Tibial nerve (tissue), 4 donors: ENCODE results near the gene IFIH1. TPM values are rescaled to one million over a fixed set of nuclear protein-coding genes. Genes with fewer than 3 reads are reported as not detected.

Source experiments
- DNase-seq, 2 donors: peaks; one replicate each; pipeline ENCODE4 v3.0.0-alpha.2; 2019; ENCODE audit warnings: low spot score in 2 of 2
- H3K27ac ChIP-seq, 4 donors: fragments of 200-600 bp; sonication (generic) in 3 of 4; one replicate each; pipeline ENCODE4 v1.5.1; 2017 to 2019; ENCODE audit warnings: mild to moderate bottlenecking in 1 of 4
- H3K27me3 ChIP-seq, 2 donors: fragments of 200-600 bp; sonication (generic) in 1 of 2; one replicate each; pipeline versions ENCODE4 v1.5.1 to v1.6.0; 2017 to 2019
- H3K36me3 ChIP-seq, 3 donors: fragments of 200-600 bp; sonication (generic); one replicate each; pipeline ENCODE4 v1.5.1; 2018 to 2019
- H3K4me1 ChIP-seq, 4 donors: fragments of 200-600 bp; sonication (generic) in 3 of 4; one replicate each; pipeline ENCODE4 v1.5.1; 2017 to 2019
- H3K4me3 ChIP-seq, 4 donors: fragments of 200-600 bp; sonication (generic) in 3 of 4; one replicate each; pipeline ENCODE4 v1.5.1; 2017 to 2019; ENCODE audit warnings: mild to moderate bottlenecking in 1 of 4, moderate library complexity in 1 of 4
- H3K9me3 ChIP-seq, 4 donors: fragments of 200-600 bp; sonication (generic) in 3 of 4; one replicate each; pipeline ENCODE4 v1.5.1; 2017 to 2019
- EP300 ChIP-seq, 2 donors: sonication (generic); formaldehyde crosslinking; IDR thresholded peaks; one replicate each; pipeline ENCODE4 v1.6.1; 2017; ENCODE audit warnings: antibody characterized with exemption in 2 of 2, mild to moderate bottlenecking in 1 of 2
- POLR2A ChIP-seq, 2 donors: fragments of 450-650 bp; IDR thresholded peaks; one replicate each; pipeline ENCODE4 v1.6.1; 2017; ENCODE audit warnings: antibody characterized with exemption in 2 of 2, mild to moderate bottlenecking in 2 of 2, moderate library complexity in 2 of 2
- WGBS, 2 donors: methylation state at CpG; one replicate each; pipeline ENCODE4 v1.1.5; 2018; 5-methylcytosine and 5-hydroxymethylcytosine counted together
- total RNA-seq, 4 donors: library from RNA; depleted of rRNA; stranded (reverse); fragments of >200 nt; gene quantifications; one replicate each; pipeline ENCODE4 v1.1.0, GENCODE V29; 2016
- TF ChIP-seq, protein P1 (sequence below), 5 experiments: fragments of 200-600 bp in 3 of 5; fragments of 450-650 bp in 2 of 5; sonication (generic) in 3 of 5; IDR thresholded peaks; one replicate each; pipeline ENCODE4 v1.5.1; 2016 to 2019; ENCODE audit warnings: antibody characterized with exemption in 5 of 5, mild to moderate bottlenecking in 3 of 5, moderate library complexity in 2 of 5

The IFIH1 gene
- total RNA-seq, 4 donors from 2014 or later: 12.5 to 13.2 (median 12.8) TPM

DNA sequence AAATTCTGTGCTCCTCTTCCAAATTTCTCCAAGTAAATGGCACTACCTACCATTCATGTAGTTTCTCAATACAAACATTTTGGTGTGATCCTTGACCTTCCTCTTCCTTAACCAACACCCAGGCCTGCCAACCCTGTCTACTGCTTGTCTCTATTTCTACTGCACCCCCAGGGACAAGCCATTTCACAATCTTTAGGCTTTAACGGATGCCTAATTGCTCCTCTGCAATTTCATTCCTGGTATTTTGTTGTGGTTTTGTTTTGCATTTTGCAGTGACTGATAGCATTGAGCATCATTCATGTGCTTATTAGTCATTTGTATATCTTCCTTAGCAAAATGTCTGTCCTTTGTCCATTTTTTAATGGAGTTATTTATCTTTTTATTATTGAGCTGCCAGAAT, 85.3 kb downstream of the IFIH1 start:
- no peaks in the 10 kb centered on the region for H3K27me3 ChIP-seq
- H3K9me3 ChIP-seq: peaks cover 0 to 12% (median 0%) of the 10 kb centered on the region in 4 donors
- H3K4me1 ChIP-seq: peaks cover 0 to 9% (median 0%) of the 10 kb centered on the region in 4 donors
- no peak for TF ChIP-seq POLR2A (IDR thresholded peaks at IDR 0.05)
- peak in 1 of 2 donors; percentile 27 for TF ChIP-seq EP300 (IDR thresholded peaks at IDR 0.05)
- TF ChIP-seq, protein P1, sequence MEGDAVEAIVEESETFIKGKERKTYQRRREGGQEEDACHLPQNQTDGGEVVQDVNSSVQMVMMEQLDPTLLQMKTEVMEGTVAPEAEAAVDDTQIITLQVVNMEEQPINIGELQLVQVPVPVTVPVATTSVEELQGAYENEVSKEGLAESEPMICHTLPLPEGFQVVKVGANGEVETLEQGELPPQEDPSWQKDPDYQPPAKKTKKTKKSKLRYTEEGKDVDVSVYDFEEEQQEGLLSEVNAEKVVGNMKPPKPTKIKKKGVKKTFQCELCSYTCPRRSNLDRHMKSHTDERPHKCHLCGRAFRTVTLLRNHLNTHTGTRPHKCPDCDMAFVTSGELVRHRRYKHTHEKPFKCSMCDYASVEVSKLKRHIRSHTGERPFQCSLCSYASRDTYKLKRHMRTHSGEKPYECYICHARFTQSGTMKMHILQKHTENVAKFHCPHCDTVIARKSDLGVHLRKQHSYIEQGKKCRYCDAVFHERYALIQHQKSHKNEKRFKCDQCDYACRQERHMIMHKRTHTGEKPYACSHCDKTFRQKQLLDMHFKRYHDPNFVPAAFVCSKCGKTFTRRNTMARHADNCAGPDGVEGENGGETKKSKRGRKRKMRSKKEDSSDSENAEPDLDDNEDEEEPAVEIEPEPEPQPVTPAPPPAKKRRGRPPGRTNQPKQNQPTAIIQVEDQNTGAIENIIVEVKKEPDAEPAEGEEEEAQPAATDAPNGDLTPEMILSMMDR (IDR thresholded peaks at IDR 0.05): no peak
- no peak overlapping the region for H3K27ac ChIP-seq
- no peak overlapping the region for H3K4me3 ChIP-seq
- peak in 1 of 2 donors; percentile 23 for DNase-seq
- 21 to 27% methylated on average over 1 of the region's 1 CpG for WGBS, 2 donors
- no peaks in the 10 kb centered on the region for H3K36me3 ChIP-seq

DNA sequence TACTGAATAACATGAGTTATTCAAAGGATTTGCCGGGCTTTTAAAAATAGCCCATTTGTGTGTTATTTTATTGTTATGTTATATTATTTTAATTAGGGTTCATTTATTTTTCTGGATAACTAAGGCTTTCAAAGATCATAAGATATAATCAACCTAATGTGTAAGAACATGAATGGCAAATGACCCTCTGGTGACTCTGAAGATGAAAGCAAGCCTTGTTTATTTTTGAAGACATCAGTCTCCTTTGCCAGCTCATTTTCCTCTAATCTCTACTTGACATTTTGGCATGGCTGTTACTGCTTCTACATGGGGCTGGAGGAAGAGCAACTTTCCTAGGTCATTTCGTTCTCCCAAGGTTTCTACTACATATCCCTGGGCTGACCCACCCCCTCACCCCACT, 85.8 kb downstream of the IFIH1 start:
- 27 to 37% methylated on average over 2 of the region's 2 CpGs for WGBS, 2 donors

DNA sequence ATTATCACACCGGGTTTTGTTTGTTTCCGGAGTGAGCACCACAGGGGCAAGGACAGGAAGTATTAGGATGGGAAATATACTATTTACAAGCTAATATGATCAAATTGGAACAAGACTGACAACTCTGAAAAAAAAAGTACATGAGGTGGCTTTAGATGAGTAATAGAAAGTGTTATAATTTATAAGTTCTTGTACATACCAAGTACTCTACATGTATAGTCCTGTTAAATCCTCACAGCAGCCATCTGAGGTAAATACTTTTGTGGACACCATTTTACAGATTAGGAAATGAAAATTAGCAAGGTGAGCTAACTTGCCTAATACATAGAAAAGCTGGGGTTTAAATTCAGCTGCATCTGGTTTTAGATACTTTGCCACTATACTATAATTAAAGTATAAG, 86.5 kb downstream of the IFIH1 start:
- H3K27ac ChIP-seq: no peak overlapping the region
- no peak overlapping the region for H3K4me3 ChIP-seq
- H3K36me3 ChIP-seq: no peaks in the 10 kb centered on the region
- TF ChIP-seq POLR2A (IDR thresholded peaks at IDR 0.05): no peak
- no peak for TF ChIP-seq EP300 (IDR thresholded peaks at IDR 0.05)
- TF ChIP-seq, protein P1 (IDR thresholded peaks at IDR 0.05): no peak
- H3K4me1 ChIP-seq: peaks cover 0 to 9% (median 0%) of the 10 kb centered on the region in 4 donors
- 80 to 82% methylated on average over 2 of the region's 2 CpGs for WGBS, 2 donors
- H3K27me3 ChIP-seq: no peaks in the 10 kb centered on the region
- no peak for DNase-seq
- peaks cover 0 to 12% (median 0%) of the 10 kb centered on the region in 4 donors for H3K9me3 ChIP-seq

More for the DNA sequence above, 85.8 kb downstream of the IFIH1 start:
- Histone ChIP-seq H3K4me3 (no peak overlapping the region), H3K27me3 (no peaks in the 10 kb centered on the region), H3K9me3 (peaks cover 0 to 12% (median 0%) of the 10 kb centered on the region in 4 donors), H3K36me3 (no peaks in the 10 kb centered on the region), H3K4me1 (peaks cover 0 to 9% (median 0%) of the 10 kb centered on the region in 4 donors), H3K27ac (no peak overlapping the region)
- TF ChIP-seq, protein P1 (IDR thresholded peaks at IDR 0.05): no peak
- no peak for TF ChIP-seq EP300 (IDR thresholded peaks at IDR 0.05)
- no peak for TF ChIP-seq POLR2A (IDR thresholded peaks at IDR 0.05)
- DNase-seq: no peak

DNA sequence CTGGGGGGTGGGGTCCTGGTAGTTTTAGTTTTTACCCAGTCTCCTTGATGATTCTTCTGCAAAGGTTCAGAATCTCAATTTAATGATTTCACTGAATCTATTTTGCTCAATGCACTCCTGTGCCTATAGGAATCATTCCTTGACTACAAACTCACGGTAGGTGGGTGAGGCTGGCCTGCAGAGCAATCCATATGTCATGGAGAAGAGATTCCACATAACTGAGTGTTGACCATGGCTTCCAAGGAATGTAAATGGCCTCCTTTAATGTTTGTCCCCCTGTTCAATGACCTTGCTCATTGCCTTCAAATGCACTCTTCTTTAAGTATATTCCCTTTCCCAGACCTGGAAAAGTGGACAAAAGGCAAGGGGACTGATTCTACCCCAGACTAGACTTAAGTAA, 87.7 kb downstream of the IFIH1 start:
- Histone ChIP-seq H3K27ac (no peak overlapping the region), H3K9me3 (peaks cover 0 to 12% (median 0%) of the 10 kb centered on the region in 4 donors), H3K4me3 (no peak overlapping the region), H3K4me1 (peaks cover 0 to 9% (median 0%) of the 10 kb centered on the region in 4 donors), H3K36me3 (no peaks in the 10 kb centered on the region), H3K27me3 (no peaks in the 10 kb centered on the region)
- TF ChIP-seq POLR2A (IDR thresholded peaks at IDR 0.05) (no peak), EP300 (IDR thresholded peaks at IDR 0.05) (no peak)
- TF ChIP-seq, protein P1 (IDR thresholded peaks at IDR 0.05): no peak
- DNase-seq: no peak
- 93% methylated on average over 1 of the region's 1 CpG for WGBS, 2 donors

DNA sequence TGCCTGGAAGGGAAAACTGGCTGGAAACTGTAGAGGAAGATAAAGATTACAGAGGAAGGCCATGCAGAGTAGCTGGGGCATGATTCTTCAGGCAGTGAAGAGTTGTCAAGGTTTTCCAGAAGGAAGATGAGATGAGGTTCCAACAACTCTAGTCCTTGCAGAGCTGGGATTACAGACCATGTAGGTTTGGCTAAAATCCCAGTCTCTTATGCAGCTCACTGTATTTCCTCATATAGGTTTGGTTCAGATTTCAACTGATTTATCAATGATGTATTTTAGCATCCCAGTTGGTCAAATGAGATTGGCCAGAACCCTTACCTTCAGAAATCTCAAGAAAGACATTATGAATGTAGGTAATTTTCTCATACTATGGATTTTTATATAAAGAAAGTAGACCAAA, 91.6 kb downstream of the IFIH1 start:
- no peak overlapping the region for H3K27ac ChIP-seq
- no peaks in the 10 kb centered on the region for H3K36me3 ChIP-seq
- TF ChIP-seq, protein P1 (IDR thresholded peaks at IDR 0.05): no peak
- TF ChIP-seq EP300 (IDR thresholded peaks at IDR 0.05) (no peak), POLR2A (IDR thresholded peaks at IDR 0.05) (no peak)
- no peaks in the 10 kb centered on the region for H3K4me1 ChIP-seq
- no peaks in the 10 kb centered on the region for H3K27me3 ChIP-seq
- no peak for DNase-seq
- H3K4me3 ChIP-seq: no peak overlapping the region
- no peaks in the 10 kb centered on the region for H3K9me3 ChIP-seq
